ENCODE results near the gene HDAC11. TPM values are rescaled to one million over a fixed set of nuclear protein-coding genes. Genes with fewer than 3 reads are reported as not detected.
A peak's percentile ranks its signal among the peaks of the same experiment; 100 is the strongest.
"Not testable (repeated sequence)": the region's sequence is repeated elsewhere in the genome, so short reads cannot be mapped to it uniquely, and the experiment has no call there.

Gene HDAC11, protein sequence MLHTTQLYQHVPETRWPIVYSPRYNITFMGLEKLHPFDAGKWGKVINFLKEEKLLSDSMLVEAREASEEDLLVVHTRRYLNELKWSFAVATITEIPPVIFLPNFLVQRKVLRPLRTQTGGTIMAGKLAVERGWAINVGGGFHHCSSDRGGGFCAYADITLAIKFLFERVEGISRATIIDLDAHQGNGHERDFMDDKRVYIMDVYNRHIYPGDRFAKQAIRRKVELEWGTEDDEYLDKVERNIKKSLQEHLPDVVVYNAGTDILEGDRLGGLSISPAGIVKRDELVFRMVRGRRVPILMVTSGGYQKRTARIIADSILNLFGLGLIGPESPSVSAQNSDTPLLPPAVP
- total RNA-seq (1 to 10 TPM; 4.5 to 4.6 TPM), total RNA-seq (0.70 to 14.8 (median 5.7) reads per million in 172 experiments)
- 4.9 TPM for polyA plus RNA-seq (2013, experiment 1 of 2)
- polyA plus RNA-seq (2013, experiment 2 of 2) = 5.3 TPM

DNA sequence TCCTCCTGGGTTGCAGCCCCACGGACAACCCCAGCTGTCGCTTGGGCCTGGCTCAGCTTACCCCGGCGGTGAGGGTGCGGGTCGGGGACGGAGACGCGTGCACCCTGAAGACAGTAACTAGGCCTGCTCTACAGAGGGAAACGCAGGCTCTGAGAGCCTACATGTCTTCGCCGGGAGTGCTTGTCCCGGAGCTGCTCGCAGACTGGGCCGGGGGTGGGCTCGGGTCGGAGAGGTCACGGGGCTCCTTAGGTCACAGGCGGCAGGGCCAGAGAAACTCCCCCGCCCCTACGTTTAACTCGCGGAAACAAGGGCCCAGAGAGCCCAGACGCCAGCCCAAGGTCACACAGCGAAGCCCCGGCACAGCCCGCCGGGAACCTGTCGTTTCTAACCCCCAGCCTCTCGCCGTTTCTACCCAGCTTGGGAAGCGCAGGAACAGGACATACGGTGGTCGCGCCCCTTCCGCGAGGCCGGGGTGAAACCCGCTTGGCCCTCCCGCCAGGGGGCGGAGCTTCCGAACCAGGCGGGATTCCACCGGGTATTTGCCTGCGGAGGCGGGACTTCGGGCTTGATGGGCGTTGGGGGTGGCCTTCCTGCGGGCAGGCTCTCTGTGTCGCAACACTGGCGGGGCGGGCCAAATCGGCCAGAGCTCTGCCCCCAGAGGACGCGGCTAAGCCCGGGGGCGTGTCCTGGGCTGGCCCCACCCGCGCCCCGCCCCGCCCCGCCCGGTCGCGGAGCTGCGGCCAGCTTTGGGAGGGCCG lies at the start of gene HDAC11:
HDAC11 (plus strand) TSS at position 725 of the 758 bp plus-strand sequence. CDS start 42 bp downstream, outside the sequence.
- DNase-seq (peak; percentile 92 to 99 (median 97)), ATAC-seq (ENCODE audit: poor library complexity) (peak; percentile 92)
- TF ChIP-seq, protein P1, sequence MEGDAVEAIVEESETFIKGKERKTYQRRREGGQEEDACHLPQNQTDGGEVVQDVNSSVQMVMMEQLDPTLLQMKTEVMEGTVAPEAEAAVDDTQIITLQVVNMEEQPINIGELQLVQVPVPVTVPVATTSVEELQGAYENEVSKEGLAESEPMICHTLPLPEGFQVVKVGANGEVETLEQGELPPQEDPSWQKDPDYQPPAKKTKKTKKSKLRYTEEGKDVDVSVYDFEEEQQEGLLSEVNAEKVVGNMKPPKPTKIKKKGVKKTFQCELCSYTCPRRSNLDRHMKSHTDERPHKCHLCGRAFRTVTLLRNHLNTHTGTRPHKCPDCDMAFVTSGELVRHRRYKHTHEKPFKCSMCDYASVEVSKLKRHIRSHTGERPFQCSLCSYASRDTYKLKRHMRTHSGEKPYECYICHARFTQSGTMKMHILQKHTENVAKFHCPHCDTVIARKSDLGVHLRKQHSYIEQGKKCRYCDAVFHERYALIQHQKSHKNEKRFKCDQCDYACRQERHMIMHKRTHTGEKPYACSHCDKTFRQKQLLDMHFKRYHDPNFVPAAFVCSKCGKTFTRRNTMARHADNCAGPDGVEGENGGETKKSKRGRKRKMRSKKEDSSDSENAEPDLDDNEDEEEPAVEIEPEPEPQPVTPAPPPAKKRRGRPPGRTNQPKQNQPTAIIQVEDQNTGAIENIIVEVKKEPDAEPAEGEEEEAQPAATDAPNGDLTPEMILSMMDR (IDR thresholded peaks at IDR 0.05) = no peak
- no peaks in the 10 kb centered on the region for H3K9me3 Mint-ChIP-seq
- Histone ChIP-seq H3K9me3 (ENCODE audit: control insufficient read depth in 1 of 2, insufficient read depth in 1 of 2, low read length in 2 of 2) (no peaks in the 10 kb centered on the region), H3K27ac (ENCODE audit: low read depth in 1 of 2, low read length in 2 of 2) (peak within 1 kb of the TSS; percentile 79 to 80), H3K4me3 (ENCODE audit: low read length) (peak within 1 kb of the TSS; percentile 95), H3K27me3 (ENCODE audit: control insufficient read depth in 1 of 2, insufficient read depth in 2 of 2, low read length in 2 of 2) (no peaks in the 10 kb centered on the region), H3K4me1 (ENCODE audit: insufficient read depth, low read length) (peaks cover 36% of the 10 kb centered on the region), H3K36me3 (ENCODE audit: insufficient read depth, low read length) (no peaks in the 10 kb centered on the region)
- peak within 1 kb of the TSS; percentile 97 for H3K4me3 Mint-ChIP-seq
- intact Hi-C loops (cut with DNase I, micrococcal nuclease) = loop anchor here (1.0 to 10.0 kb wide), 6 partner anchors 27 to 643 kb away; partner anchors contain the start of gene CHCHD4 (in 1 of the 2)
- H3K27me3 Mint-ChIP-seq = no peaks in the 10 kb centered on the region
- peak within 1 kb of the TSS; percentile 96 for H3K27ac Mint-ChIP-seq
- H3K36me3 Mint-ChIP-seq (ENCODE audit: low read depth) = peaks cover 5% of the 10 kb centered on the region
- H3K4me1 Mint-ChIP-seq (ENCODE audit: low read depth) = peaks cover 9% of the 10 kb centered on the region
- ChIA-PET CTCF (interaction anchor here (0.8 to 1.7 kb wide), 6 partner anchors 19 to 400 kb away, joined by 3 to 5 read pairs (median 4); partner anchors contain the start of gene WNT7A), POLR2A (interaction anchor here (0.5 to 3.6 kb wide), 33 partner anchors 8 to 1634 kb away, joined by 3 to 26 read pairs (median 5); partner anchors contain the start of genes CHCHD4, LSM3, NUP210 and RBSN)

- peaks cover 23% of the 10 kb centered on the region for H3K4me1 Mint-ChIP-seq (ENCODE audit: low read depth)
- H3K9me3 ChIP-seq (ENCODE audit: control insufficient read depth in 1 of 2, insufficient read depth in 1 of 2, low read length in 2 of 2); ATAC-seq (ENCODE audit: poor library complexity); H3K4me3 ChIP-seq (ENCODE audit: low read length); H3K36me3 ChIP-seq (ENCODE audit: insufficient read depth, low read length); CTCF ChIA-PET; H3K27me3 ChIP-seq (ENCODE audit: control insufficient read depth in 1 of 2, insufficient read depth in 2 of 2, low read length in 2 of 2); H3K36me3 Mint-ChIP-seq (ENCODE audit: low read depth); intact Hi-C loops (cut with DNase I, micrococcal nuclease); H3K27me3 Mint-ChIP-seq; H3K9me3 Mint-ChIP-seq; H3K4me3 Mint-ChIP-seq; H3K27ac ChIP-seq (ENCODE audit: low read depth in 1 of 2, low read length in 2 of 2); DNase-seq; H3K27ac Mint-ChIP-seq: not testable (repeated sequence)
- H3K4me1 ChIP-seq (ENCODE audit: insufficient read depth, low read length) = peaks cover 38% of the 10 kb centered on the region
- POLR2A ChIA-PET = interaction anchor here (4.6 kb wide), 1 partner anchor 12 kb away, joined by 62 read pairs; the partner anchor contains the start of gene NUP210
Measured at GRCh38 chr3:13430411-13430875, 49.7 kb upstream of the HDAC11 start.

DNA sequence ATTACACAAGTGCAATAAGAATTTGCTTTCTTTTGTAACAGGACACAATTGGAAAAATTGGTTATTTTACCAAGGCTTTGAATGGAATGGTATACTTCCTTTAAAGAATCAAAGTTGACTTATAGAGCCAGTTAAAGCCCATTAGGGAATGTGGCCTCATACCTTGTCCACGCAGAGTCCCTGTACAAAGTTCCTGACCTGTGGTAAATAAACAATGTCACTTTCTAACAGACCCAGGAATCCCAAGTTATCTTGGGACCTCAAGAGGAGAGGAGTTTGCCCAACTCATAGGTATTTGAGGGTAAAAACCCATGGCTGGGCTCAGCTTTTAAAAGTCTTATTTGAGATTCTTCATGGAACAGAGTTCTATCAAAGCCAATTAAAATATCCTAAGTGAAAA lies 48.0 kb upstream of the HDAC11 start:
- H3K27ac Mint-ChIP-seq = no peak overlapping the region
- no peak overlapping the region for H3K4me3 Mint-ChIP-seq
- no peak overlapping the region for H3K4me3 ChIP-seq (ENCODE audit: low read length)
- ATAC-seq (ENCODE audit: poor library complexity) (no peak), DNase-seq (no peak)
- POLR2A ChIA-PET = no interaction called here
- H3K4me1 ChIP-seq (ENCODE audit: insufficient read depth, low read length) = peaks cover 25% of the 10 kb centered on the region
- TF ChIP-seq, protein P1 (IDR thresholded peaks at IDR 0.05) = no peak
- no peaks in the 10 kb centered on the region for H3K36me3 ChIP-seq (ENCODE audit: insufficient read depth, low read length)
- CTCF ChIA-PET = no interaction called here
- no peaks in the 10 kb centered on the region for H3K36me3 Mint-ChIP-seq (ENCODE audit: low read depth)
- no peaks in the 10 kb centered on the region for H3K9me3 Mint-ChIP-seq
- H3K27ac ChIP-seq (ENCODE audit: low read depth in 1 of 2, low read length in 2 of 2) = no peak overlapping the region
- H3K27me3 Mint-ChIP-seq = no peaks in the 10 kb centered on the region
- H3K27me3 ChIP-seq (ENCODE audit: control insufficient read depth in 1 of 2, insufficient read depth in 2 of 2, low read length in 2 of 2) = no peaks in the 10 kb centered on the region
- no peaks in the 10 kb centered on the region for H3K9me3 ChIP-seq (ENCODE audit: control insufficient read depth in 1 of 2, insufficient read depth in 1 of 2, low read length in 2 of 2)
- intact Hi-C loops (cut with DNase I, micrococcal nuclease) = no loop called here
- H3K4me1 Mint-ChIP-seq (ENCODE audit: low read depth) = peaks cover 17% of the 10 kb centered on the region

Measured in CD4-positive, alpha-beta T cell (primary cell).